K562 (cell line): Measurements from ENCODE around the gene LARP6. TPM values are rescaled to one million over a fixed set of nuclear protein-coding genes. Genes with fewer than 3 reads are reported as not detected.

ENCODE experiments used
- ATAC-seq: fragments of 200-7000 bp; cut with Tn5 transposase; 3 replicates; pipeline ENCODE4 v1.9.1; 2020; ENCODE audit warnings: moderate library complexity
- BruUV-seq: library from RNA; stranded (reverse); fragments of 400-500 nt; replicated peaks from 2 replicates; lab custom pipeline; 2021; lab: Mats Ljungman, UMichigan
- CTCF ChIA-PET: fragments of 300-600 bp; formaldehyde crosslinking; extraction: SDS; loops from one replicate; lab custom pipeline; 2021; ENCODE audit warnings: low intra/inter-chr PET ratio; lab: Yijun Ruan, JAX
- POLR2A ChIA-PET: fragments of 300-600, 350-650 bp; sonication (Branson Sonifier 250); formaldehyde crosslinking; extraction: SDS; loops from one replicate; lab custom pipeline; 2021; ENCODE audit warnings: antibody characterized with exemption, inconsistent platforms; lab: Yijun Ruan, JAX
- DNase-seq, 4 experiments: peaks; one replicate each; pipeline versions ENCODE4 v3.0.0 to v3.0.0-alpha.2; 2011 to 2018; ENCODE audit warnings: low spot score in 3 of 4, mixed read lengths in 3 of 4; ENCODE audit errors: extremely low read depth in 1 of 4
- FAIRE-seq: peaks from 2 replicates; lab custom pipeline; 2011; peaks lifted over from hg19 to GRCh38; lab: Jason Lieb, UNC
- H2AFZ ChIP-seq: 2 replicates; pipeline ENCODE4 v1.6.0; 2011; ENCODE audit warnings: low read depth, low read length, control low read depth, inconsistent platforms
- H3K27ac ChIP-seq: fragments of 200-600 bp; 3 replicates; pipeline ENCODE4 v1.8.0; 2011; ENCODE audit warnings: low read depth, mild to moderate bottlenecking, control low read depth, inconsistent platforms, low read length, moderate library complexity, mixed read lengths; ENCODE audit errors: extremely low read depth
- H3K27me3 ChIP-seq, 2 experiments: fragments of 300-600 bp in 1 of 2; 2 replicates in 1 of 2; 3 replicates in 1 of 2; pipeline versions ENCODE4 v1.6.0 to v1.8.0; 2011; ENCODE audit warnings: inconsistent platforms in 2 of 2, low read length in 2 of 2, mild to moderate bottlenecking in 1 of 2, mixed read lengths in 1 of 2, moderate library complexity in 1 of 2; ENCODE audit not compliant: control insufficient read depth in 2 of 2, insufficient read depth in 2 of 2
- H3K36me3 ChIP-seq: fragments of 300-600 bp; 3 replicates; pipeline ENCODE4 v1.8.0; 2011; ENCODE audit warnings: mild to moderate bottlenecking, low read length, inconsistent platforms; ENCODE audit not compliant: control insufficient read depth, insufficient read depth
- H3K4me1 ChIP-seq, 2 experiments: fragments of 200-600 bp in 1 of 2; replicated peaks in 1 of 2; 2 replicates in 1 of 2; 3 replicates in 1 of 2; pipeline versions ENCODE4 v1.5.1 to v1.8.0; 2011; ENCODE audit warnings: inconsistent platforms in 2 of 2, low read length in 2 of 2, mild to moderate bottlenecking in 1 of 2, mixed read lengths in 1 of 2, moderate library complexity in 1 of 2; ENCODE audit not compliant: control insufficient read depth in 2 of 2, insufficient read depth in 2 of 2
- H3K4me2 ChIP-seq: 2 replicates; pipeline ENCODE4 v1.6.1; 2011; ENCODE audit warnings: low read length, control low read depth, inconsistent platforms, mixed read lengths; ENCODE audit not compliant: insufficient read depth
- H3K4me3 ChIP-seq: fragments of 200-600 bp; sonication (generic), shearing (Covaris generic); 2 replicates; pipeline ENCODE4 v1.5.1; 2016; ENCODE audit warnings: control low read depth, inconsistent platforms
- H3K79me2 ChIP-seq: fragments of 200-600 bp; 3 replicates; pipeline ENCODE4 v1.8.0; 2011; ENCODE audit warnings: low read length, inconsistent platforms; ENCODE audit not compliant: control insufficient read depth, insufficient read depth
- H3K9ac ChIP-seq, 2 experiments: 2 replicates each; pipeline versions ENCODE4 v1.6.0 to v1.6.1; 2011; ENCODE audit warnings: low read depth in 2 of 2, low read length in 2 of 2, control low read depth in 1 of 2, inconsistent platforms in 1 of 2, mild to moderate bottlenecking in 1 of 2, mixed read lengths in 1 of 2; ENCODE audit not compliant: insufficient read depth in 1 of 2
- H3K9me1 ChIP-seq: one replicate; pipeline ENCODE4 v1.6.0; 2011; ENCODE audit warnings: inconsistent platforms, mild to moderate bottlenecking, low read length, moderate library complexity; ENCODE audit not compliant: control insufficient read depth, insufficient read depth
- H3K9me3 ChIP-seq: replicated peaks from 2 replicates; pipeline ENCODE4 v1.5.1; 2011; ENCODE audit warnings: low read depth, low read length, inconsistent platforms; ENCODE audit not compliant: control insufficient read depth, insufficient read depth
- H4K20me1 ChIP-seq: replicated peaks from 2 replicates; pipeline ENCODE4 v1.6.1; 2011; ENCODE audit warnings: low read length, inconsistent platforms, mixed read lengths; ENCODE audit not compliant: control insufficient read depth, insufficient read depth
- ETS2 ChIP-seq: IDR thresholded peaks from 2 replicates; pipeline ENCODE4 v1.6.1; 2016; ENCODE audit warnings: borderline replicate concordance, missing genetic modification characterization, mild to moderate bottlenecking, moderate library complexity, missing compliant biosample characterization; ENCODE audit not compliant: poor library complexity, severe bottlenecking
- KLF1 ChIP-seq: fragments of 450-650 bp; IDR thresholded peaks from 2 replicates; pipeline ENCODE4 v1.6.1; 2016; ENCODE audit warnings: missing genetic modification characterization, missing compliant biosample characterization
- NCOA6 ChIP-seq: fragments of 450-650 bp; IDR thresholded peaks from 2 replicates; pipeline ENCODE4 v1.6.1; 2017; ENCODE audit warnings: mild to moderate bottlenecking
- POLR3G ChIP-seq: IDR thresholded peaks from 2 replicates; pipeline ENCODE4 v1.6.1; 2011; ENCODE audit not compliant: insufficient read length, insufficient replicate concordance; ENCODE audit errors: extremely low read depth
- ZNF146 ChIP-seq: IDR thresholded peaks from one replicate; pipeline ENCODE4 v1.6.1; 2018; ENCODE audit warnings: missing compliant biosample characterization; ENCODE audit not compliant: unreplicated experiment
- WGBS: fragments of 100-300 bp; shearing (Covaris generic); methylation state at CpG from one replicate; pipeline ENCODE4 v1.1.6; 2016; ENCODE audit warnings: low coverage, mixed read lengths; ENCODE audit not compliant: insufficient coverage; ENCODE audit errors: missing lambda C conversion rate; 5-methylcytosine and 5-hydroxymethylcytosine counted together
- in situ Hi-C: fragments of 300-500 bp; cut with MboI; formaldehyde crosslinking; loops from 4 replicates; pipeline ENCODE4 v1.15.0; 2018; ENCODE audit warnings: inconsistent platforms, mixed read lengths
- intact Hi-C: fragments of 100-400 bp; cut with micrococcal nuclease; formaldehyde crosslinking; loops from 2 replicates; pipeline ENCODE4 v1.14.2; 2022
- polyA plus RNA-seq, 8 experiments: library from polyadenylated mRNA; depleted of rRNA in 4 of 8; stranded (reverse) in 5 of 8; unstranded in 3 of 8; fragments of >200 nt; fragmentation: Nextera tagmentation in 2 of 8; fragmentation: Illumina TruSeq in 1 of 8; extraction: Ambion mirVana in 2 of 8; extraction: Trizol in 1 of 8; gene quantifications; 2 replicates each; pipeline versions ENCODE4 v1.2.1 to v1.2.3, GENCODE V29; 2011 to 2014; ENCODE audit warnings: inconsistent platforms in 1 of 8, missing spikeins in 1 of 8
- total RNA-seq, 7 experiments: library from RNA; depleted of rRNA in 6 of 7; stranded (reverse); fragments of >200 nt in 6 of 7; fragmentation: Illumina TruSeq in 2 of 7; extraction: Trizol in 2 of 7; gene quantifications; 2 replicates each; pipeline versions ENCODE4 v1.2.1 to v1.2.3, GENCODE V29; 2011 to 2021; ENCODE audit warnings: low replicate concordance in 1 of 7
- TF ChIP-seq, protein P1 (sequence below), 2 experiments: fragments of 450-650 bp in 1 of 2; sonication (generic) in 1 of 2; formaldehyde crosslinking in 1 of 2; IDR thresholded peaks in 1 of 2; conservative IDR thresholded peaks in 1 of 2; 2 replicates each; pipeline versions ENCODE4 v1.6.1 to v1.8.1; 2016 to 2023; ENCODE audit warnings: mild to moderate bottlenecking in 2 of 2, moderate library complexity in 2 of 2, inconsistent platforms in 1 of 2, missing genetic modification reagents in 1 of 2
- TF ChIP-seq, protein P2 (sequence below): fragments of 250-450 bp; sonication (Bioruptor Pico); IDR thresholded peaks from 2 replicates; pipeline ENCODE4 v1.8.0; 2022; ENCODE audit warnings: moderate library complexity, mild to moderate bottlenecking, inconsistent platforms
- TF ChIP-seq, protein P3 (sequence below): fragments of 450-650 bp; formaldehyde crosslinking; IDR thresholded peaks from 2 replicates; pipeline ENCODE4 v1.4.0; 2020; ENCODE audit warnings: mild to moderate bottlenecking, moderate library complexity
- TF ChIP-seq, protein P4 (sequence below): sonication (generic); formaldehyde crosslinking; IDR thresholded peaks from 2 replicates; pipeline ENCODE4 v1.8.0; 2023; ENCODE audit warnings: mild to moderate bottlenecking, missing genetic modification reagents
- TF ChIP-seq, protein P5 (sequence below): fragments of 450-650 bp; formaldehyde crosslinking; IDR thresholded peaks from 2 replicates; pipeline ENCODE4 v1.4.0; 2020; ENCODE audit warnings: mild to moderate bottlenecking, mixed read lengths

The LARP6 gene
- total and polyA plus RNA-seq, 9 of the 15 experiments (the other 6 are each of a cell fraction or from before 2014, with no cell fraction given): not detected

DNA sequence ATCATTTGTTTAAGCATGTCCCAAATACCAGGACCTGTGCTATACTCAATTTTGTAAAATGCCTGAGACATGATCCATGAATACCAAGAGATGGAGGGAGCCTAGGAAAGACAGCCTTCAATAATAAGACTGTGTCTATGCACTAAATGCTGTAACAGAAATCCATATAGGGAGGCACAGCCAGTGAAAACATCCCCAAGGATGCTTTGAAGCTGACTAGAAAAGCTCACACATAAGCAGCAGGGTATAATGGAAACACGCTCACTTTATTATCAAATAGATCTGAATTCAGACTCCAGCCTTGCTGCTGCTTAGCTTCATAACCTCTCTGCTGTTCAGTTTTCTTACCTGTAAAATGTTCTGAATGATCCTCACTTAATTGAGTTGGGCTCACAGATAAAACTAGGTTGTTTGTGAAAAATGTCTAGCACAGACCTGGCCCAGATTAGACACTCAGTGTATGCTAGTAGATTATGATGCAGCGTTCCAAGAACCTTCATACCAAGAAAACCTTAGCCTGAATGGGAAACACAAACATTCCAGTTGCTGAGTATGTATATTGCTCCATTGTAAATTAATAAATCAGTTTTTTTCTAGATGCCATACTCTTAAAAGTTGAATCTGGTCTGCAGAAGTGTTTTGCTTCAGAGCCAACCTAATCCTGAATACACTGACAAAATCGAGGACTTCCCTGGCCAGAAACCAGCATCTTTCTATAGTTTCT is 3.8 kb upstream of the LARP6 start:
- no peaks in the 10 kb centered on the region for H3K36me3 ChIP-seq
- intact Hi-C loops (no loop called here), in situ Hi-C loops (no loop called here)
- TF ChIP-seq NCOA6 (no peak), ETS2 (no peak), KLF1 (tag) (no peak), POLR3G (no peak), ZNF146 (CRISPR knock-in tag) (no peak)
- TF ChIP-seq, protein P1, sequence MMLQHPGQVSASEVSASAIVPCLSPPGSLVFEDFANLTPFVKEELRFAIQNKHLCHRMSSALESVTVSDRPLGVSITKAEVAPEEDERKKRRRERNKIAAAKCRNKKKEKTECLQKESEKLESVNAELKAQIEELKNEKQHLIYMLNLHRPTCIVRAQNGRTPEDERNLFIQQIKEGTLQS (IDR thresholded peaks at IDR 0.05): no peak
- TF ChIP-seq, protein P1 (CRISPR knock-in tag; conservative IDR thresholded peaks at IDR 0.05): no peak
- TF ChIP-seq, protein P2, sequence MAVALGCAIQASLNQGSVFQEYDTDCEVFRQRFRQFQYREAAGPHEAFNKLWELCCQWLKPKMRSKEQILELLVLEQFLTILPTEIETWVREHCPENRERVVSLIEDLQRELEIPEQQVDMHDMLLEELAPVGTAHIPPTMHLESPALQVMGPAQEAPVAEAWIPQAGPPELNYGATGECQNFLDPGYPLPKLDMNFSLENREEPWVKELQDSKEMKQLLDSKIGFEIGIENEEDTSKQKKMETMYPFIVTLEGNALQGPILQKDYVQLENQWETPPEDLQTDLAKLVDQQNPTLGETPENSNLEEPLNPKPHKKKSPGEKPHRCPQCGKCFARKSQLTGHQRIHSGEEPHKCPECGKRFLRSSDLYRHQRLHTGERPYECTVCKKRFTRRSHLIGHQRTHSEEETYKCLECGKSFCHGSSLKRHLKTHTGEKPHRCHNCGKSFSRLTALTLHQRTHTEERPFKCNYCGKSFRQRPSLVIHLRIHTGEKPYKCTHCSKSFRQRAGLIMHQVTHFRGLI (CRISPR knock-in tag): no peak
- TF ChIP-seq, protein P3, sequence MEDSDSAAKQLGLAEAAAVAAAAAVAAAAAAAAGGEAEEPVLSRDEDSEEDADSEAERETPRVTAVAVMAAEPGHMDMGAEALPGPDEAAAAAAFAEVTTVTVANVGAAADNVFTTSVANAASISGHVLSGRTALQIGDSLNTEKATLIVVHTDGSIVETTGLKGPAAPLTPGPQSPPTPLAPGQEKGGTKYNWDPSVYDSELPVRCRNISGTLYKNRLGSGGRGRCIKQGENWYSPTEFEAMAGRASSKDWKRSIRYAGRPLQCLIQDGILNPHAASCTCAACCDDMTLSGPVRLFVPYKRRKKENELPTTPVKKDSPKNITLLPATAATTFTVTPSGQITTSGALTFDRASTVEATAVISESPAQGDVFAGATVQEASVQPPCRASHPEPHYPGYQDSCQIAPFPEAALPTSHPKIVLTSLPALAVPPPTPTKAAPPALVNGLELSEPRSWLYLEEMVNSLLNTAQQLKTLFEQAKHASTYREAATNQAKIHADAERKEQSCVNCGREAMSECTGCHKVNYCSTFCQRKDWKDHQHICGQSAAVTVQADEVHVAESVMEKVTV: no peak
- TF ChIP-seq, protein P4, sequence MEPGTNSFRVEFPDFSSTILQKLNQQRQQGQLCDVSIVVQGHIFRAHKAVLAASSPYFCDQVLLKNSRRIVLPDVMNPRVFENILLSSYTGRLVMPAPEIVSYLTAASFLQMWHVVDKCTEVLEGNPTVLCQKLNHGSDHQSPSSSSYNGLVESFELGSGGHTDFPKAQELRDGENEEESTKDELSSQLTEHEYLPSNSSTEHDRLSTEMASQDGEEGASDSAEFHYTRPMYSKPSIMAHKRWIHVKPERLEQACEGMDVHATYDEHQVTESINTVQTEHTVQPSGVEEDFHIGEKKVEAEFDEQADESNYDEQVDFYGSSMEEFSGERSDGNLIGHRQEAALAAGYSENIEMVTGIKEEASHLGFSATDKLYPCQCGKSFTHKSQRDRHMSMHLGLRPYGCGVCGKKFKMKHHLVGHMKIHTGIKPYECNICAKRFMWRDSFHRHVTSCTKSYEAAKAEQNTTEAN (CRISPR knock-in tag): no peak
- TF ChIP-seq, protein P5, sequence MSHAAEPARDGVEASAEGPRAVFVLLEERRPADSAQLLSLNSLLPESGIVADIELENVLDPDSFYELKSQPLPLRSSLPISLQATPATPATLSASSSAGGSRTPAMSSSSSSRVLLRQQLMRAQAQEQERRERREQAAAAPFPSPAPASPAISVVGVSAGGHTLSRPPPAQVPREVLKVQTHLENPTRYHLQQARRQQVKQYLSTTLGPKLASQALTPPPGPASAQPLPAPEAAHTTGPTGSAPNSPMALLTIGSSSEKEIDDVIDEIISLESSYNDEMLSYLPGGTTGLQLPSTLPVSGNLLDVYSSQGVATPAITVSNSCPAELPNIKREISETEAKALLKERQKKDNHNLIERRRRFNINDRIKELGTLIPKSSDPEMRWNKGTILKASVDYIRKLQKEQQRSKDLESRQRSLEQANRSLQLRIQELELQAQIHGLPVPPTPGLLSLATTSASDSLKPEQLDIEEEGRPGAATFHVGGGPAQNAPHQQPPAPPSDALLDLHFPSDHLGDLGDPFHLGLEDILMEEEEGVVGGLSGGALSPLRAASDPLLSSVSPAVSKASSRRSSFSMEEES (CRISPR knock-in tag): no peak
- no peaks in the 10 kb centered on the region for H3K79me2 ChIP-seq
- H3K9me1 ChIP-seq: no peaks in the 10 kb centered on the region
- H4K20me1 ChIP-seq: no peaks in the 10 kb centered on the region
- no TSS peak for BruUV-seq
- no peak overlapping the region for H3K4me3 ChIP-seq
- no peak overlapping the region for H2AFZ ChIP-seq
- H3K9ac ChIP-seq: no peak overlapping the region
- FAIRE-seq (no peak), ATAC-seq (no peak), DNase-seq (no peak)
- no peak overlapping the region for H3K27ac ChIP-seq
- H3K27me3 ChIP-seq: peaks cover 2 to 4% of the 10 kb centered on the region in 2 experiments; a peak in 2 of 5 replicates
- H3K4me1 ChIP-seq: no peaks in the 10 kb centered on the region; a peak in 1 of 5 replicates
- POLR2A ChIA-PET: interaction anchor here (0.9 to 1.6 kb wide), 2 partner anchors 16 to 17 kb away, joined by 3 to 4 read pairs; no protein-coding TSS in a partner anchor
- H3K9me3 ChIP-seq: no peaks in the 10 kb centered on the region
- 0% methylated on average over 3 of the region's 3 CpGs for WGBS
- H3K4me2 ChIP-seq: no peak overlapping the region
- CTCF ChIA-PET: no interaction called here
